PFSK-1 (cell line): ENCODE data around the gene HNRNPA3.

Experiments used
- FOXP2 ChIP-seq: optimal IDR thresholded peaks from 2 replicates; pipeline ENCODE3; 2011; ENCODE audit warnings: borderline replicate concordance, control low read depth, inconsistent platforms; ENCODE audit not compliant: insufficient read depth; ENCODE audit errors: extremely low read length, extremely low read depth
- POLR2AphosphoS5 ChIP-seq: IDR thresholded peaks from 2 replicates; pipeline ENCODE4 v1.6.1; 2012; ENCODE audit warnings: low read depth, mild to moderate bottlenecking, control low read depth, low read length, moderate library complexity
- REST ChIP-seq, 2 experiments: IDR thresholded peaks; 2 replicates each; pipeline versions ENCODE4 v1.6.1 to v1.8.0; 2011 to 2012; ENCODE audit warnings: low read depth in 2 of 2, low read length in 2 of 2, control low read depth in 1 of 2, inconsistent platforms in 1 of 2, mild to moderate bottlenecking in 1 of 2, moderate library complexity in 1 of 2; ENCODE audit not compliant: insufficient read depth in 1 of 2
- TAF1 ChIP-seq: IDR thresholded peaks from 2 replicates; pipeline ENCODE4 v1.6.1; 2012; ENCODE audit warnings: low read length, control low read depth, borderline replicate concordance; ENCODE audit not compliant: insufficient read depth

GRCh38 chr2:177207101-177207500 lies 5.5 kb upstream of the HNRNPA3 start:
- no peak for TF ChIP-seq REST (IDR thresholded peaks at IDR 0.05; ENCODE audit: insufficient read depth in 1 of 2, low read depth in 2 of 2, low read length in 2 of 2)
- no peak for TF ChIP-seq FOXP2
- no peak for TF ChIP-seq POLR2AphosphoS5
- no peak for TF ChIP-seq TAF1
